A204.1 (cell line): Measurements from ENCODE around the gene CNTF.

ENCODE experiments used
- FAIRE-seq: peaks from 2 replicates; lab custom pipeline; 2012; peaks lifted over from hg19 to GRCh38; lab: Jason Lieb, UNC

Gene CNTF

GRCh38 chr11:58641803-58642581, 19.5 kb downstream of the CNTF start:
- FAIRE-seq: no peak

GRCh38 chr11:58645854-58646253, 23.4 kb downstream of the CNTF start:
- no peak for FAIRE-seq

- FAIRE-seq: no peak
Measured at GRCh38 chr11:58647141-58647699, 24.8 kb downstream of the CNTF start.

GRCh38 chr11:58647866-58648265, 25.4 kb downstream of the CNTF start:
- FAIRE-seq: no peak

- no peak for FAIRE-seq
Measured at GRCh38 chr11:58649623-58650022, 27.2 kb downstream of the CNTF start.

- no peak for FAIRE-seq
Measured at GRCh38 chr11:58650496-58650895, 28.0 kb downstream of the CNTF start.

- FAIRE-seq: no peak
Measured at GRCh38 chr11:58652726-58653280, 30.3 kb downstream of the CNTF start.

GRCh38 chr11:58654079-58654907, 31.8 kb downstream of the CNTF start:
- FAIRE-seq: no peak

GRCh38 chr11:58654908-58655296, 32.4 kb downstream of the CNTF start:
- FAIRE-seq: no peak

GRCh38 chr11:58656348-58656747, 33.9 kb downstream of the CNTF start:
- no peak for FAIRE-seq

GRCh38 chr11:58658623-58659022, 36.2 kb downstream of the CNTF start:
- no peak for FAIRE-seq

- no peak for FAIRE-seq
Measured at GRCh38 chr11:58659404-58659803, 36.9 kb downstream of the CNTF start.

GRCh38 chr11:58659910-58660570, 37.6 kb downstream of the CNTF start:
- FAIRE-seq: no peak

GRCh38 chr11:58671983-58672633, 49.6 kb downstream of the CNTF start:
- no peak for FAIRE-seq

- FAIRE-seq: no peak
Measured at GRCh38 chr11:58674609-58675008, 52.1 kb downstream of the CNTF start.
